GM12865 (cell line): Measurements from ENCODE around the gene POF1B.
"Not testable (repeated sequence)": the region's sequence is repeated elsewhere in the genome, so short reads cannot be mapped to it uniquely, and the experiment has no call there.

Source experiments
- DNase-seq: peaks from one replicate; pipeline ENCODE4 v3.0.0; 2010; ENCODE audit warnings: low read depth
- H3K4me3 ChIP-seq: 2 replicates; pipeline ENCODE4 v1.5.1; 2011; ENCODE audit warnings: mild to moderate bottlenecking, low read depth, low read length, control low read depth
- CTCF ChIP-seq: IDR thresholded peaks from 2 replicates; pipeline ENCODE4 v1.5.1; 2011; ENCODE audit warnings: low read length, control low read depth, low read depth, inconsistent platforms; ENCODE audit not compliant: insufficient read depth; ENCODE audit errors: missing control alignments

Gene POF1B

GRCh38 chrX:85309717-85310116 lies 69.7 kb downstream of the POF1B start:
- no peak overlapping the region for H3K4me3 ChIP-seq
- DNase-seq, result no peak
- no peak for TF ChIP-seq CTCF

- DNase-seq, result peak; percentile 3
- TF ChIP-seq CTCF, result no peak
- H3K4me3 ChIP-seq, result no peak overlapping the region
Observed at GRCh38 chrX:85303544-85303943, 75.9 kb downstream of the POF1B start.

- H3K4me3 ChIP-seq, result no peak overlapping the region
- DNase-seq, result peak; percentile 15
- TF ChIP-seq CTCF, result no peak
Observed at GRCh38 chrX:85288992-85289723, 90.3 kb downstream of the POF1B start.

GRCh38 chrX:85285286-85285685 lies 94.2 kb downstream of the POF1B start:
- DNase-seq, result not testable (repeated sequence)

GRCh38 chrX:85244450-85245211 lies 134.8 kb downstream of the POF1B start:
- DNase-seq, result no peak
- no peak for TF ChIP-seq CTCF
- peak overlapping the region; percentile 27 for H3K4me3 ChIP-seq

More at GRCh38 chrX:85285286-85285685, 94.2 kb downstream of the POF1B start:
- not testable (repeated sequence) for H3K4me3 ChIP-seq

GRCh38 chrX:85243761-85244449 lies 135.6 kb downstream of the POF1B start, which contains the start of the genes SATL1 and ZNF711:
TSS of gene SATL1 (minus strand) at chrX:85243779. CDS start at chrX:85108968, 134,811 bp downstream.
TSS of gene ZNF711 (plus strand) at chrX:85243991. CDS start at chrX:85247573, 3,582 bp downstream.
- peak; percentile 2 for DNase-seq
- no peak for TF ChIP-seq CTCF
- peak within 1 kb of the TSS; percentile 27 for H3K4me3 ChIP-seq

GRCh38 chrX:85243155-85243554 lies 136.3 kb downstream of the POF1B start:
- no peak overlapping the region for H3K4me3 ChIP-seq
- TF ChIP-seq CTCF, result no peak

More at GRCh38 chrX:85243155-85243554, 136.3 kb downstream of the POF1B start:
- no peak for DNase-seq
